GM12873 (cell line): ENCODE measurements around the gene LRRC32.

ENCODE experiments used
- TF ChIP-seq, protein P1 (sequence below): IDR thresholded peaks from 2 replicates; pipeline ENCODE4 v1.5.1; 2012; ENCODE audit warnings: low read depth, mild to moderate bottlenecking, moderate library complexity, low read length, control low read depth; ENCODE audit not compliant: insufficient read depth; ENCODE audit errors: missing control alignments

LRRC32 gene

DNA sequence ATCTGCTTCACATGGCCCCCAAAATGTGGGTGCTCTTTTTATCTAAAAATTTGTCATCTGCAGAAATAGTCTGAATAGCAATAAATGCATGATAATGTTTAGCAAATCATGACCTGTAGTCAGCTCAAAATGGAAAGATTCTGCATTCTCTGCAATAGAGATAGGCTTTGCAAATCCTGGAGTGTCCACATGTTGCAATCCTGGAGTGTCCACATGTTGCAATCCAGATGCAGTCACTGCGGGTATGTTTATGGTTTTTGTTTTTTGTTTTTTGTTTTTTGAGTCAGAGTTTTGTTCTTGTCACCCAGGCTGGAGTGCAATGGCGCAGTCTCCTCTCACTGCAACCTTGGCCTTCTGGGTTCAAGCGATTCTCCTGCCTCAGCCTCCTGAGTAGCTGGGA, 20.2 kb upstream of the LRRC32 start:
- TF ChIP-seq, protein P1, sequence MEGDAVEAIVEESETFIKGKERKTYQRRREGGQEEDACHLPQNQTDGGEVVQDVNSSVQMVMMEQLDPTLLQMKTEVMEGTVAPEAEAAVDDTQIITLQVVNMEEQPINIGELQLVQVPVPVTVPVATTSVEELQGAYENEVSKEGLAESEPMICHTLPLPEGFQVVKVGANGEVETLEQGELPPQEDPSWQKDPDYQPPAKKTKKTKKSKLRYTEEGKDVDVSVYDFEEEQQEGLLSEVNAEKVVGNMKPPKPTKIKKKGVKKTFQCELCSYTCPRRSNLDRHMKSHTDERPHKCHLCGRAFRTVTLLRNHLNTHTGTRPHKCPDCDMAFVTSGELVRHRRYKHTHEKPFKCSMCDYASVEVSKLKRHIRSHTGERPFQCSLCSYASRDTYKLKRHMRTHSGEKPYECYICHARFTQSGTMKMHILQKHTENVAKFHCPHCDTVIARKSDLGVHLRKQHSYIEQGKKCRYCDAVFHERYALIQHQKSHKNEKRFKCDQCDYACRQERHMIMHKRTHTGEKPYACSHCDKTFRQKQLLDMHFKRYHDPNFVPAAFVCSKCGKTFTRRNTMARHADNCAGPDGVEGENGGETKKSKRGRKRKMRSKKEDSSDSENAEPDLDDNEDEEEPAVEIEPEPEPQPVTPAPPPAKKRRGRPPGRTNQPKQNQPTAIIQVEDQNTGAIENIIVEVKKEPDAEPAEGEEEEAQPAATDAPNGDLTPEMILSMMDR = no peak

DNA sequence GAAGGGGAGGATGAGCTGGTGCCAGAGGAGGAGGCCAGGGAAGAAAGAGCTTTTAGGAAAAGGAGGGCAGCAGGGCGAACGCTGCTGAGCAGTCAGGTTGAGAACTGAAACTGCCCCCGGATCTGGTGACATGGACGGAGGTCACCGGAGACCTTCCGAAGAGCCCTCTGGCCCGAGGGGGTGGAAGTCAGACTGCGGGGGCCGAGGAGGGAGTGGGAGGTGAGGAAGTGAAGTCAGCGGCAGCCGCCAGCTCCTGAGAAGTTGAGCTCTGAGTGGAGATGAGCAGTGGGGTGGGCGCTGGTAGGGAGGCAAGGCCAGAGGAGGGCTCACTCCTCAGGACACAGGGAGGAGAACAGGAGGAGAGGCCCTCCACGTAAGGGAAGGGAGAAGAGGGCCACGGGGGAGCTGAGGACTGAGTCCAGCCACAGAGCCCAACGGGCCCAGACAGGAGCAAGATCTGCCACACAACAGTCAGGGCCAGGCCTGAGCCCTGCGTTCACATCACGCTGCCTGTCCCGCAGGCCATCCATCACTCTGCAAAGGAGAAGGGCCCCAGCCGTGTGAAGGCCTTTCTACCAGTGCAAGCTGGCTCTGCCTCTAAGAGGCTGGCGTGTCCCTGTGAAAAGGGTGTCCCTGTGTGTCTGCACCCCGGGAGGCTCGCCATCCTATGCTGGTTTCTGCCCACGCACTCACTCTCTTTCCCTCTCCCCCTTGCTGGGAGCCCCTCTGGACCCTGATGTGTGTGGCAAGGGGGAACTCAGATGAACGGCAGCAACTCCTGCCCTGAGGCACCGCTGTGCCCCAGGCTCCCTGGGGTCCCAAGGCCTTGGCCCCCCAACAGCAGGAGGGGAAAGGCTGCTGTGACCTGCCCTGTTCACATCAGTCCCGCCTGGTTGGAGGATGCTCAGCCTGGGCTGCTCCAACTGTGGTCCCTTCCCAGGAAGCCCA, 19.0 kb upstream of the LRRC32 start:
- TF ChIP-seq, protein P1 = no peak

DNA sequence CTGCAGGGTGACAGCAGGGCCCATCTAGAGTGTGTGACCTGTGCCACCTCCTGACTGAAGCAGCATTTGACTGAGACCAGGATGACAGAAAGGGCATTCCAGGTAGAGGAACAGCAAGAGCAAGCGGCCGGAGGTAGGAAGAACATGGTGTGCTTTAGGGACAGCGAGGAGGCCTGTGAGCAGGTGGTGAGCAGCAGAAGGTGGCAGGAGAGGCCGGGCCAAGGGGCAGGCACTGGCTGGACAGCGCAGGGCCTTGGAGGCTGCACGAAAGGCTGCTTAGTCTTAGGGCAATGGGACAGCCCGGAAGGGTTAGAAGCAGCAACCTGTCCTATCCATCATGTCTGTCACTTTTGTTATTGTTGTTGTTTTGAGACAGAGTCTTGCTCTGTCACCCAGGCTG, 17.6 kb upstream of the LRRC32 start:
- TF ChIP-seq, protein P1 = no peak

DNA sequence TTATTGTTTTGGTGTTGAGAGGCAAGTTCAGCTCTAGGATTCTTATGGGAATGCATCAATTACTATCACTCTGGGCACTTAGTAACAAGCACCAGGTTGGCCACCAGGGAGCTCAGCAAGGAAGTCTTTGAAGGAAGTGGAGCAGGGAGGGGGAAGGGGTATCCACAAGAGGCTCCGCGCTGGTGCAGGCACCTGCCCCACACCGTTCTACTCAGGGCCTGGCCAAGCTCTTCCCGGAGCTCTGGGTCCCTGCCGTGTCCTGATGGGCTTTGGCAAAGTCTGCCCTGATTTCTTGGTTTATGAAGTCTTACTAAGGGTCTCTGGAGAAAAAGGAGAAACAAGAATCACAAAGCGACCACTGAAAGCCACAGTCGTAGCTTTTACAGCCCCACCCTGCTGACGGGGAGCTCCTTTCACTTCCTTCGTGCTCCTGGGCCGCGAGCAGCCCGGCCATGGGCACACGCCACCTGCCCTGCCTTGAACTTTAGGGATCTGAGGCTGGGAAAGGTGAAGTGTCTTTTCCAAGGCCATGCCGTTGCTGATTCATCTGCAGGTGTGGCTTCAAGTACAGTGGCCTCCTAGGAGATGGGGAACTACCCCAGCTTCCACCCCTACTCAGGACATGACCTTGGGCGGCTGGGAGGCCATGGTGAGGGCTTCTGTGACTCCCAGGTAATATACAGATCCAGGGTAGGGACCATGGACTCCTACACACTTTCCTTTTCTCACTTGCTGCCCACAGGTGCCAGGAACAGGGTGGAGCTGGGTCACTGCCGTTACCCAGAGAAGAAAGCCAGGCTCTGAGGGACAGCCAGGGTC, 15.9 kb upstream of the LRRC32 start:
- TF ChIP-seq, protein P1 = no peak

DNA sequence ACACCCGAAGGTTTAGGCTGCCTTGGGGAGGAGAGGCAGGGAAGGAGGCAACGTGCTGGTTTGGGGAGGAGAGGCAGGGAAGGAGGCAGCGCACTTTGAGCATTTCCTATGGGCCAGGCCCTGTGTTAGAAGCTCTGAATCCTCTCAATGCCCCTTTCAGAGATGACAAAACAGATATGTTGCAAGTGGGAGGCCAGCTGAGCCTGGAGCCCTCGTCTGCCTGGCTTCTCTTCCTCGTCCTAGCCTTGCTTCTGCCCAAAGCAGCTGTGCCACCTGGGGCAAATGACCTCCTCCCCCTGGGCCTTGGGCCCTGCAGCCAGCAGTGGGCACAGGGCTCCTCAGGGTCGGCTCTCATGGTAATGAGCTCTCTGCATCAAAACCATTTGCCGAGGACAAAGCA, 15.3 kb upstream of the LRRC32 start:
- TF ChIP-seq, protein P1 = no peak

DNA sequence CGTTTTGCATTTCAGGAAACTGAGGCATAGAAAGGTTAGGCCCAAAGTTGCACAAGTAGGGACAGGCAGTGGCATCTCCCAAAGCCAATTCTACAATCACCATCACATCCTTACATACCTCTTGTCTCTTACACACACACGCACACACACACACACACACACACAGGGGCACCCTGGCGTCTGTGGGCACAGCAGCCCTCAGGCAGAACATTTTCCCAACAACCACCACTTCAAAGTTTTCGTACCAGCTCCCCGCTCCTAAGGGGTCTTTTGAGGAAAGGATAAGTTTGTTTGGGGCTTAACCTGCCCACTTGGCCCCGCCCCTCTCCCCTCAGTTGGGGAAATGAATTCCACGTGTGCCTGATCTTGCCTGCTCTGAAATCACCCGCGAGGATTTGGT, 14.7 kb upstream of the LRRC32 start:
- TF ChIP-seq, protein P1 = no peak

DNA sequence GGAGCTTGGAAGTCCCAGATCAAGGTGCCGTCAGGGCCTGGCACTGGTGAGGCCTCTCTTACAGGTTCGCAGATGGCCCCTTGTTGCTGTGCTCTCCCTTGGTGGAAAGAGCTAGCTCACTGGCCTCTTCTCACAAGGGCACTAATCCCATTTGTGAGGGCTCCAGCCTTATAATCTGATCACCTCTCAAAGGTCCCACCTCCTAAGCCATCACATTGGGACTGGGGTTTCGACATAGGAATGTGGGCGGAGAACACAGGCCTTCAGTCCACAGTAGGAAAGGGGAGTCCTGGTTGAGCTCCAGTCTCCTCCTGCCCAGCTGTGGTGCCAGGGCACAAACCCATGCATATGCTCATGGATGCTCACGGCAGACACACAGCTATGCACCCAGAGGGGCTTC, 14.0 kb upstream of the LRRC32 start:
- TF ChIP-seq, protein P1 = no peak
